Adrenal gland (tissue), 12 donors: ENCODE results near the gene LYSMD2. TPM values are rescaled to one million over a fixed set of nuclear protein-coding genes. Genes with fewer than 3 reads are reported as not detected.
A peak's percentile ranks its signal among the peaks of the same experiment; 100 is the strongest.

ENCODE experiments used
- DNase-seq, 7 donors: peaks; one replicate each; pipeline ENCODE4 v3.0.0-alpha.2; 2019 to 2020
- H3K27ac ChIP-seq, 5 donors: fragments of 200-600 bp; sonication (generic) in 4 of 5; 1 replicate in 3 of 5; 2 replicates in 2 of 5; pipeline versions ENCODE4 v1.5.1 to v1.8.0; 2016 to 2020; ENCODE audit warnings: mild to moderate bottlenecking in 1 of 5
- H3K27me3 ChIP-seq: fragments of 200-600 bp; 2 replicates; pipeline ENCODE4 v1.8.0; 2021
- H3K36me3 ChIP-seq, 2 donors: fragments of 200-600 bp; replicated peaks in 1 of 2; 1 replicate in 1 of 2; 2 replicates in 1 of 2; pipeline versions ENCODE4 v1.5.1 to v1.8.0; 2018 to 2022
- H3K4me1 ChIP-seq, 2 donors: fragments of 200-600 bp; replicated peaks in 1 of 2; 1 replicate in 1 of 2; 2 replicates in 1 of 2; pipeline versions ENCODE4 v1.5.1 to v1.8.0; 2018 to 2021
- H3K4me3 ChIP-seq, 4 donors: fragments of 200-600 bp; sonication (generic) in 3 of 4; one replicate each; pipeline ENCODE4 v1.5.1; 2016 to 2018
- H3K9me3 ChIP-seq, 3 donors: fragments of 200-600 bp; sonication (generic) in 1 of 3; replicated peaks in 1 of 3; 1 replicate in 2 of 3; 2 replicates in 1 of 3; pipeline versions ENCODE4 v1.5.1 to v1.8.0; 2016 to 2021
- CTCF ChIP-seq, 6 experiments: fragments of 450-650 bp in 4 of 6; fragments of 200-600 bp in 2 of 6; sonication (generic) in 1 of 6; IDR thresholded peaks; 1 replicate in 5 of 6; 2 replicates in 1 of 6; pipeline versions ENCODE4 v1.5.1 to v1.8.0; 2016 to 2021; ENCODE audit warnings: antibody characterized with exemption in 6 of 6, mild to moderate bottlenecking in 2 of 6, moderate library complexity in 1 of 6
- POLR2A ChIP-seq, 2 donors: fragments of 450-650 bp; IDR thresholded peaks; one replicate each; pipeline ENCODE4 v1.6.1; 2017; ENCODE audit warnings: antibody characterized with exemption in 2 of 2, mild to moderate bottlenecking in 2 of 2, moderate library complexity in 1 of 2
- WGBS, 4 donors: extraction: QIAGEN DNeasy Blood & Tissue Kit in 2 of 4; methylation state at CpG; one replicate each; pipeline versions ENCODE4 v1.1.5 to v1.1.7; 2013 to 2017; 5-methylcytosine and 5-hydroxymethylcytosine counted together
- intact Hi-C, 2 donors: fragments of 100-400 bp; cut with DNase I; formaldehyde crosslinking; loops; one replicate each; pipeline versions ENCODE4 v1.14.1 to v1.15.0; 2022 to 2023
- polyA plus RNA-seq, 3 donors: library from polyadenylated mRNA; stranded (reverse); fragments of 200-250 nt in 2 of 3; fragments of 350-450 nt in 1 of 3; fragmentation: Illumina TruSeq in 1 of 3; extraction: RNeasy Lipid Tissue Mini Kit (QIAGEN cat#74804) in 1 of 3; gene quantifications; one replicate each; pipeline ENCODE4 v1.2.3, GENCODE V29; 2013 to 2014
- total RNA-seq, 9 donors: library from RNA; depleted of rRNA in 4 of 9; stranded (reverse); fragments of >200 nt in 4 of 9; fragments of 120-200 nt in 1 of 9; fragmentation: NEBNext Ultra II Directional in 1 of 9; extraction: Animal tissue kit (Norgen Biotek cat#: 25700) in 1 of 9; gene quantifications; one replicate each; pipeline versions ENCODE4 v1.1.0 to v1.2.4, GENCODE V29; 2013 to 2023
- donor health status: healthy with polysubstance abuse.
- donor health status: Bipolar disorder and iron deficiency.
- donor health status: DM: yes; HTN: yes; CAD: no.
- donor health status: DM: no; HTN: no; CAD: no.
- donor health status: DM: no; HTN: no; CAD: no.
- donor health status: DM: yes; HTN: yes; CAD: no.

LYSMD2 gene
- total and polyA plus RNA-seq, 12 donors: 11.3 to 56.3 (median 20.5) TPM

- peaks cover 0 to 7% of the 10 kb centered on the region in 2 donors for H3K36me3 ChIP-seq
- TF ChIP-seq POLR2A (IDR thresholded peaks at IDR 0.05) (no peak), CTCF (IDR thresholded peaks at IDR 0.05) (peak; percentile 59 to 85 (median 77))
- peak; percentile 33 to 78 (median 48) for DNase-seq
- intact Hi-C loops: loop anchor here in 1 of 2 donors (2.0 kb wide), 1 partner anchor 125 kb away; no protein-coding TSS in a partner anchor
- no peak overlapping the region for H3K4me3 ChIP-seq
- H3K27me3 ChIP-seq: no peaks in the 10 kb centered on the region
- H3K27ac ChIP-seq: no peak overlapping the region
- 46 to 57% (median 47%) methylated on average over 11 of the region's 11 CpGs for WGBS, 4 donors
- H3K4me1 ChIP-seq: peaks cover 0 to 12% of the 10 kb centered on the region in 2 donors
- H3K9me3 ChIP-seq: no peaks in the 10 kb centered on the region
These were observed 38.7 kb upstream of the LYSMD2 start for GRCh38 chr15:51775967-51776816.

GRCh38 chr15:51774916-51775315, 37.5 kb upstream of the LYSMD2 start:
- Histone ChIP-seq H3K4me3 (no peak overlapping the region), H3K27ac (no peak overlapping the region), H3K4me1 (peaks cover 0 to 17% of the 10 kb centered on the region in 2 donors), H3K27me3 (no peaks in the 10 kb centered on the region), H3K9me3 (no peaks in the 10 kb centered on the region), H3K36me3 (peaks cover 0 to 7% of the 10 kb centered on the region in 2 donors)
- 90 to 95% (median 92%) methylated on average over 2 to 3 of the region's 3 CpGs for WGBS, 4 donors
- TF ChIP-seq CTCF (IDR thresholded peaks at IDR 0.05): no peak
- TF ChIP-seq POLR2A (IDR thresholded peaks at IDR 0.05): no peak
- intact Hi-C loops: loop anchor here in 1 of 2 donors (5.0 kb wide), 1 partner anchor 123 kb away; no protein-coding TSS in a partner anchor
- no peak for DNase-seq

GRCh38 chr15:51771773-51772172, 34.3 kb upstream of the LYSMD2 start:
- intact Hi-C loops: loop anchor here in 1 of 2 donors (5.0 kb wide), 1 partner anchor 119 kb away; no protein-coding TSS in a partner anchor
- Histone ChIP-seq H3K4me1 (peaks cover 0 to 16% of the 10 kb centered on the region in 2 donors), H3K27ac (no peak overlapping the region), H3K36me3 (peaks cover 0 to 7% of the 10 kb centered on the region in 2 donors), H3K9me3 (no peaks in the 10 kb centered on the region), H3K4me3 (no peak overlapping the region), H3K27me3 (no peaks in the 10 kb centered on the region)
- no peak for DNase-seq
- TF ChIP-seq POLR2A (IDR thresholded peaks at IDR 0.05) (no peak), CTCF (IDR thresholded peaks at IDR 0.05) (no peak)
- 49 to 69% (median 66%) methylated on average over 1 of the region's 1 CpG for WGBS, 4 donors

GRCh38 chr15:51770902-51771301, 33.4 kb upstream of the LYSMD2 start:
- H3K9me3 ChIP-seq: no peaks in the 10 kb centered on the region
- H3K36me3 ChIP-seq: peaks cover 0 to 7% of the 10 kb centered on the region in 2 donors
- no peaks in the 10 kb centered on the region for H3K27me3 ChIP-seq
- TF ChIP-seq CTCF (IDR thresholded peaks at IDR 0.05) (no peak), POLR2A (IDR thresholded peaks at IDR 0.05) (no peak)
- H3K4me3 ChIP-seq: no peak overlapping the region
- no peak overlapping the region for H3K27ac ChIP-seq
- 56 to 92% (median 80%) methylated on average over 3 of the region's 3 CpGs for WGBS, 4 donors
- peaks cover 0 to 8% of the 10 kb centered on the region in 2 donors for H3K4me1 ChIP-seq
- intact Hi-C loops: loop anchor here in 1 of 2 donors (5.0 kb wide), 1 partner anchor 119 kb away; no protein-coding TSS in a partner anchor
- DNase-seq: no peak
